Measurements from ENCODE around the gene MT1B. TPM values are rescaled to one million over a fixed set of nuclear protein-coding genes. Genes with fewer than 3 reads are reported as not detected.
A peak's percentile ranks its signal among the peaks of the same experiment; 100 is the strongest.

The MT1B gene
- total and polyA plus RNA-seq, 5 experiments from 2014 or later: not detected

GRCh38 chr16:56641166-56641565 is 10.5 kb upstream of the MT1B start:
- Mint-ChIP-seq H3K9me3 (no peaks in the 10 kb centered on the region), H3K36me3 (no peaks in the 10 kb centered on the region), H3K27ac (peak overlapping the region in 1 of 10 donors; percentile 47), H3K4me1 (peaks cover 24 to 49% (median 28%) of the 10 kb centered on the region in 4 donors), H3K27me3 (peaks cover 32 to 55% (median 48%) of the 10 kb centered on the region in 5 donors), H3K4me3 (no peak overlapping the region)
- DNase-seq (no peak), ATAC-seq (no peak)
- POLR2A ChIA-PET: interaction anchor here (3.9 kb wide), 1 partner anchor 32 kb away, joined by 23 read pairs; the partner anchor contains the start of gene MT2A

GRCh38 chr16:56643080-56643778 is 8.5 kb upstream of the MT1B start:
- Mint-ChIP-seq H3K27me3 (peaks cover 19 to 39% (median 28%) of the 10 kb centered on the region in 5 donors), H3K36me3 (no peaks in the 10 kb centered on the region), H3K4me1 (peaks cover 16 to 31% (median 19%) of the 10 kb centered on the region in 4 donors), H3K9me3 (no peaks in the 10 kb centered on the region), H3K4me3 (peak overlapping the region; percentile 72 to 86 (median 80)), H3K27ac (peak overlapping the region in 9 of 10 donors; percentile 37 to 80 (median 72))
- ATAC-seq: peak; percentile 98 to 100
- DNase-seq: peak; percentile 53 to 85 (median 64)
- POLR2A ChIA-PET: interaction anchor here (0.7 to 3.9 kb wide), 14 partner anchors 10 to 124 kb away, joined by 3 to 23 read pairs (median 6); partner anchors contain the start of genes BBS2, MT1E, MT1F and MT1X

GRCh38 chr16:56643833-56644232 is 7.9 kb upstream of the MT1B start:
- no peak for ATAC-seq
- Mint-ChIP-seq H3K27me3 (peaks cover 16 to 35% (median 23%) of the 10 kb centered on the region in 5 donors), H3K4me3 (peak overlapping the region; percentile 72 to 86 (median 80)), H3K27ac (peak overlapping the region in 6 of 10 donors; percentile 28 to 81 (median 58)), H3K4me1 (peaks cover 16 to 25% (median 19%) of the 10 kb centered on the region in 4 donors), H3K9me3 (no peaks in the 10 kb centered on the region), H3K36me3 (no peaks in the 10 kb centered on the region)
- DNase-seq: no peak
- POLR2A ChIA-PET: interaction anchor here (0.9 to 3.9 kb wide), 12 partner anchors 9 to 66 kb away, joined by 3 to 23 read pairs (median 6); partner anchors contain the start of genes MT1E, MT1F, MT1X and MT2A

- Mint-ChIP-seq H3K27me3 (peaks cover 6 to 25% (median 16%) of the 10 kb centered on the region in 5 donors), H3K27ac (no peak overlapping the region), H3K36me3 (no peaks in the 10 kb centered on the region), H3K4me1 (peaks cover 16 to 24% (median 19%) of the 10 kb centered on the region in 4 donors), H3K4me3 (no peak overlapping the region), H3K9me3 (no peaks in the 10 kb centered on the region)
- no peak for ATAC-seq
- no peak for DNase-seq
- POLR2A ChIA-PET: interaction anchor here (1.8 kb wide), 1 partner anchor 14 kb away, joined by 4 read pairs; no protein-coding TSS in a partner anchor
Observed at GRCh38 chr16:56645311-56645710, 6.4 kb upstream of the MT1B start.

DNA sequence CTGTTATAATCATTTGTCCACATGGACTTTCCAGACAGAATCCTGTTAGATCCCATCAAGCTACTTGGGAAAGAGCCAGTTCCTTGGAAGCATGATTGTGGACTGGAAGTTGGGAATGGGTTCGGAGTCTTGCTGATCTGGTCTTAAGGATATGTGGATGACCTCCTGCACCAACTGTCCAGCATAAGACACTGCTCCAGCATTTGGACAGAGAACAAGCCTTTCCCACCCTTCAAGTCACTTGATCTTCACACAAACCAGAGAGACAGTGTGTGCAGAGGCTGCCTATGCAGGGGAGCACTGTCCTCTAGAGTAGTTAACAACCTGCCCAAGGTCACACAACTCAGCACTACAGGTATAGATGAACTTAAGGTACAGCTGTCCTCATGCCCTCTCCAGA is 5.8 kb upstream of the MT1B start:
- Mint-ChIP-seq H3K4me1 (peaks cover 16 to 24% (median 19%) of the 10 kb centered on the region in 4 donors), H3K4me3 (no peak overlapping the region), H3K36me3 (no peaks in the 10 kb centered on the region), H3K27me3 (peaks cover 3 to 22% (median 13%) of the 10 kb centered on the region in 5 donors), H3K27ac (no peak overlapping the region), H3K9me3 (no peaks in the 10 kb centered on the region)
- no peak for DNase-seq
- no peak for ATAC-seq
- POLR2A ChIA-PET: interaction anchor here (0.6 to 1.8 kb wide), 4 partner anchors 9 to 50 kb away, joined by 3 to 5 read pairs (median 4); no protein-coding TSS in a partner anchor

DNA sequence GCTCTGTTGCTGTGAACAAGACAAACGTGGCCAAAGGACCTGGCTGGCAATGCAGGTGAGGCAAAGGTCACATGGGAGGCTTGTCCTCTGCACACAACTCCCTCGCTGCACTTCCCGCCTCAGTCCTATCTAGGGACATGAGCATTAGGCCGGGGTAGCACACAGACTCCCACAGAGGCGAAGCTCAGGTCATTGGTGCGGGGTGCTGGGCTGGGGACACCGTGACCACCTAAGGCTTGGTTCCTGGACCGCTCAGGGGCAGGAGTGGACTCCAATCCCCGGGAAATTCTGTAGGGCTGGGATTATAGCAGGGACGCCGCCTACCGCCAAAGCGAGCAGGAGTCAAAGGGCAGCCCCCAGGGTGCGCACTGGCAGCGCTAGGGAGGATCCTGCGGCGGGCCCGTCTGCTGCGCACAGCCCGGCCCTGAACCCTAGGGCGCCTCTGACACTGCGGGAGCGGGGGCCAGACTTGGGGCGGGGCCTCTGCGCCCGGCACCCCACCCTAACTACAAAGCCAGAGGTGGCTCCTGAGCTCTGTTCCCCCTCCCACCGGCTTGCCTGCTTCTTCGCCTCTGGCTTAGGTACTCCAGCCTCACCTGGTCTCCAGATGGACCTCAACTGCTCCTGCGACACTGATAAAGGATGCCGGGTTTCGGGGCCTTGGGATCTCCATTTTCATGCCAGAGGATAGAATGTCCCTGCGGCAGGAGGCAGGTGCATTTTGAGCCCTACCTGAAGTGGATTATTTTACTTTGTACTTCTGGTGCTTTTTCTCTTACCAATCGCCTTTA is 3.9 kb upstream of the MT1B start:
- peaks cover 12 to 18% (median 15%) of the 10 kb centered on the region in 4 donors for H3K4me1 Mint-ChIP-seq
- H3K36me3 Mint-ChIP-seq: no peaks in the 10 kb centered on the region
- POLR2A ChIA-PET: interaction anchor here (0.7 to 1.7 kb wide), 2 partner anchors 10 to 32 kb away, joined by 3 to 4 read pairs; partner anchors contain the start of gene MT1F
- H3K4me3 Mint-ChIP-seq: no peak overlapping the region
- H3K9me3 Mint-ChIP-seq: no peaks in the 10 kb centered on the region
- ATAC-seq (no peak), DNase-seq (no peak)
- H3K27me3 Mint-ChIP-seq: peaks cover 4 to 18% (median 14%) of the 10 kb centered on the region in 5 donors
- H3K27ac Mint-ChIP-seq: no peak overlapping the region

GRCh38 chr16:56649271-56649670 is 2.4 kb upstream of the MT1B start:
- no peak for ATAC-seq
- H3K27ac Mint-ChIP-seq: no peak overlapping the region
- no peaks in the 10 kb centered on the region for H3K36me3 Mint-ChIP-seq
- POLR2A ChIA-PET: no interaction called here
- H3K4me3 Mint-ChIP-seq: no peak overlapping the region
- H3K27me3 Mint-ChIP-seq: peaks cover 5 to 20% (median 14%) of the 10 kb centered on the region in 5 donors
- DNase-seq: no peak
- H3K4me1 Mint-ChIP-seq: peaks cover under 1 to 4% (median 2%) of the 10 kb centered on the region in 4 donors
- no peaks in the 10 kb centered on the region for H3K9me3 Mint-ChIP-seq

- H3K27ac Mint-ChIP-seq: no peak overlapping the region
- H3K27me3 Mint-ChIP-seq: peaks cover 5 to 21% (median 14%) of the 10 kb centered on the region in 5 donors
- DNase-seq (no peak), ATAC-seq (no peak)
- no peaks in the 10 kb centered on the region for H3K9me3 Mint-ChIP-seq
- no peaks in the 10 kb centered on the region for H3K4me1 Mint-ChIP-seq
- POLR2A ChIA-PET: no interaction called here
- H3K4me3 Mint-ChIP-seq: no peak overlapping the region
- H3K36me3 Mint-ChIP-seq: no peaks in the 10 kb centered on the region
Observed at GRCh38 chr16:56649820-56650219, 1.9 kb upstream of the MT1B start.

GRCh38 chr16:56652600-56652999 is 914 bp downstream of the MT1B start:
- POLR2A ChIA-PET: interaction anchor here (2.2 kb wide), 1 partner anchor 9 kb away, joined by 8 read pairs; no protein-coding TSS in a partner anchor
- H3K4me1 Mint-ChIP-seq: peaks cover 0 to 6% (median 2%) of the 10 kb centered on the region in 4 donors
- no peaks in the 10 kb centered on the region for H3K36me3 Mint-ChIP-seq
- ATAC-seq (no peak), DNase-seq (no peak)
- H3K9me3 Mint-ChIP-seq: no peaks in the 10 kb centered on the region
- H3K27me3 Mint-ChIP-seq: peaks cover 2 to 21% (median 6%) of the 10 kb centered on the region in 5 donors
- no peak overlapping the region for H3K4me3 Mint-ChIP-seq
- no peak overlapping the region for H3K27ac Mint-ChIP-seq

GRCh38 chr16:56653218-56653617 is 1.5 kb downstream of the MT1B start:
- DNase-seq: no peak
- Mint-ChIP-seq H3K4me1 (peaks cover 6 to 10% (median 7%) of the 10 kb centered on the region in 4 donors), H3K27me3 (peaks cover 2 to 21% (median 6%) of the 10 kb centered on the region in 5 donors), H3K4me3 (no peak overlapping the region), H3K27ac (no peak overlapping the region), H3K36me3 (no peaks in the 10 kb centered on the region), H3K9me3 (no peaks in the 10 kb centered on the region)
- no peak for ATAC-seq
- POLR2A ChIA-PET: interaction anchor here (1.4 to 2.2 kb wide), 2 partner anchors 9 kb away, joined by 4 to 8 read pairs; no protein-coding TSS in a partner anchor

DNA sequence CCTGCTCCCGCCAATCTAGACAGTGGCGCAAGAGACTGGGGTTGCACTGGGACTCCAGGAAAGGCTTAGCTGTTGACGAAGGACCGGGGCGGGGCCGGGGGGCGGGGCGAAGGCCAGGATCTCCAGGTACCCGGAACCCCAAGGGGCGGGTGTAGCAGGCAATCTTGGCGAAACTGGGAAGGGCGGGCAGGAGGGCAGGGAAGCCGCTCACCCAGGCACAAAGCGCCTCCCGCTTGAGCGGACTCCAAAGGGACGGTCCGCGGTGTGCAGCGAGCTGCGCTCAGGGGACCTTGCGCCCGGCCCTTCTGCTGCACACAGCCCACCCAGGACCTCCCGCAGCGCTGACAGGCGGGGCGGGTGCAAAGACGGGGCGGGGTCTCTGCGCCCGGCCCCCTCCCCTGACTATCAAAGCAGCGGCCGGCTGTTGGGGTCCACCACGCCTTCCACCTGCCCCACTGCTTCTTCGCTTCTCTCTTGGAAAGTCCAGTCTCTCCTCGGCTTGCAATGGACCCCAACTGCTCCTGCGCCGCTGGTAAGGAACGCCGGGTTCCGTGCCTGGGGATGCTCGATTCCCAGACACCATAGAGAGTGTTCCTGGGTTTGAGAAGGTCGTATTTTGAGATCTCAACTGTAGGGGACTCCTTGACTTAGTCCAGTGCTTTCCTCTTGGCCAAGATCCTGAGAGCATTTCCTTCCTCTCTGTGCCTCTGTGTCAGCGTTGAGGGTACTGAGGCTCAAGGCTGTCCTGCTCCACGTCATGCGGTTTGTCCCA is 6.1 kb downstream of the MT1B start, which contains the start of gene MT1F:
Gene MT1F (plus strand): TSS at position 405 of the 772 bp plus-strand sequence. CDS start 100 bp downstream, at position 505.
- DNase-seq (peak; percentile 43 to 80 (median 68)), ATAC-seq (peak; percentile 80 to 83)
- H3K36me3 Mint-ChIP-seq: peaks cover 0 to 3% (median 0%) of the 10 kb centered on the region in 3 donors
- H3K27me3 Mint-ChIP-seq: peaks cover 0 to 8% (median 2%) of the 10 kb centered on the region in 5 donors
- no peaks in the 10 kb centered on the region for H3K9me3 Mint-ChIP-seq
- peak within 1 kb of the TSS; percentile 87 to 98 (median 97) for H3K27ac Mint-ChIP-seq
- H3K4me1 Mint-ChIP-seq: peaks cover 23 to 46% (median 38%) of the 10 kb centered on the region in 4 donors
- POLR2A ChIA-PET: interaction anchor here (0.6 to 2.4 kb wide), 10 partner anchors 10 to 54 kb away, joined by 3 to 12 read pairs (median 5); partner anchors contain the start of genes MT1X and MT2A
- peak within 1 kb of the TSS; percentile 92 to 99 (median 97) for H3K4me3 Mint-ChIP-seq
